Thoracic aorta (tissue), 2 donors: ENCODE results near the gene SCGN. TPM values are rescaled to one million over a fixed set of nuclear protein-coding genes. Genes with fewer than 3 reads are reported as not detected.

ENCODE experiments used
- ATAC-seq: fragments of 150-250 bp; one replicate; pipeline ENCODE4 v1.8.0; 2017; ENCODE audit warnings: low read depth; ENCODE audit not compliant: insufficient number of reproducible peaks, low FRiP score
- DNase-seq: peaks from one replicate; pipeline ENCODE4 v3.0.0-alpha.2; 2020; ENCODE audit warnings: low spot score
- H3K27ac ChIP-seq, 2 donors: fragments of 200-600 bp; sonication (generic); 1 replicate in 1 of 2; 2 replicates in 1 of 2; pipeline ENCODE4 v1.5.1; 2016; ENCODE audit warnings: mild to moderate bottlenecking in 2 of 2, moderate library complexity in 2 of 2
- H3K27me3 ChIP-seq: fragments of 200-600 bp; sonication (generic); replicated peaks from 2 replicates; pipeline ENCODE4 v1.6.0; 2016; ENCODE audit warnings: mild to moderate bottlenecking; ENCODE audit not compliant: insufficient read depth
- H3K36me3 ChIP-seq: fragments of 200-600 bp; sonication (generic); one replicate; pipeline ENCODE4 v1.5.1; 2016
- H3K4me1 ChIP-seq, 2 donors: fragments of 200-600 bp; sonication (generic); 1 replicate in 1 of 2; 2 replicates in 1 of 2; pipeline versions ENCODE4 v1.5.1 to v1.6.0; 2016; ENCODE audit warnings: low read depth in 2 of 2, mild to moderate bottlenecking in 1 of 2; ENCODE audit not compliant: control insufficient read depth in 1 of 2
- H3K4me3 ChIP-seq: fragments of 200-600 bp; sonication (generic); 2 replicates; pipeline ENCODE4 v1.5.1; 2016; ENCODE audit warnings: mild to moderate bottlenecking
- H3K9me3 ChIP-seq: fragments of 200-600 bp; sonication (generic); 2 replicates; pipeline ENCODE4 v1.5.1; 2016
- total RNA-seq, 2 donors: library from RNA; depleted of rRNA; stranded (reverse); fragments of >200 nt; gene quantifications; one replicate each; pipeline versions ENCODE4 v1.1.0 to v1.2.3, GENCODE V29; 2016
- TF ChIP-seq, protein P1 (sequence below): fragments of 200-600 bp; sonication (generic); IDR thresholded peaks from one replicate; pipeline ENCODE4 v1.5.1; 2019; ENCODE audit warnings: antibody characterized with exemption

Gene SCGN
- total RNA-seq, 2 donors from 2014 or later: 1.4 to 4.5 TPM

DNA sequence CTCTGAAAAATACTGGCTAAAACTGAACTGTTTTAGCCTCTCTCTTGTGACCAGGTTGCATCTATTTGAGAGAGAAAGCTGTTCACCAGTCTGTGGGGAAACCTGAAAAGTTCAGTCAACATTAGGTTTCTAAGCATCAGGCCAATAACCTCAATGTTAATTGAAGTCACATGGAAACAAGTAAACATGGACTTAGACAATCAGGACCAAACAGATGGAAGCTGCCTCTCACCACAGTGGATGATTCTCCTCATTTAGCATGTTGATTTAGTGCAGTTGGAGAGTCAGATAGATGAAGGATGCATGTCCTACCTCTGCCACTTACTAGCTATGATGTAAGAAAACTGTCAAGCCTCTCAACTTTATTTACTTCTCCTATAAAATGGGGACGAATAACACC lies 18.2 kb downstream of the SCGN start:
- ATAC-seq (no peak), DNase-seq (no peak)
- Histone ChIP-seq H3K36me3 (no peaks in the 10 kb centered on the region), H3K4me3 (no peak overlapping the region), H3K27ac (no peak overlapping the region), H3K9me3 (no peaks in the 10 kb centered on the region), H3K27me3 (no peaks in the 10 kb centered on the region), H3K4me1 (no peaks in the 10 kb centered on the region)
- TF ChIP-seq, protein P1, sequence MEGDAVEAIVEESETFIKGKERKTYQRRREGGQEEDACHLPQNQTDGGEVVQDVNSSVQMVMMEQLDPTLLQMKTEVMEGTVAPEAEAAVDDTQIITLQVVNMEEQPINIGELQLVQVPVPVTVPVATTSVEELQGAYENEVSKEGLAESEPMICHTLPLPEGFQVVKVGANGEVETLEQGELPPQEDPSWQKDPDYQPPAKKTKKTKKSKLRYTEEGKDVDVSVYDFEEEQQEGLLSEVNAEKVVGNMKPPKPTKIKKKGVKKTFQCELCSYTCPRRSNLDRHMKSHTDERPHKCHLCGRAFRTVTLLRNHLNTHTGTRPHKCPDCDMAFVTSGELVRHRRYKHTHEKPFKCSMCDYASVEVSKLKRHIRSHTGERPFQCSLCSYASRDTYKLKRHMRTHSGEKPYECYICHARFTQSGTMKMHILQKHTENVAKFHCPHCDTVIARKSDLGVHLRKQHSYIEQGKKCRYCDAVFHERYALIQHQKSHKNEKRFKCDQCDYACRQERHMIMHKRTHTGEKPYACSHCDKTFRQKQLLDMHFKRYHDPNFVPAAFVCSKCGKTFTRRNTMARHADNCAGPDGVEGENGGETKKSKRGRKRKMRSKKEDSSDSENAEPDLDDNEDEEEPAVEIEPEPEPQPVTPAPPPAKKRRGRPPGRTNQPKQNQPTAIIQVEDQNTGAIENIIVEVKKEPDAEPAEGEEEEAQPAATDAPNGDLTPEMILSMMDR: no peak

DNA sequence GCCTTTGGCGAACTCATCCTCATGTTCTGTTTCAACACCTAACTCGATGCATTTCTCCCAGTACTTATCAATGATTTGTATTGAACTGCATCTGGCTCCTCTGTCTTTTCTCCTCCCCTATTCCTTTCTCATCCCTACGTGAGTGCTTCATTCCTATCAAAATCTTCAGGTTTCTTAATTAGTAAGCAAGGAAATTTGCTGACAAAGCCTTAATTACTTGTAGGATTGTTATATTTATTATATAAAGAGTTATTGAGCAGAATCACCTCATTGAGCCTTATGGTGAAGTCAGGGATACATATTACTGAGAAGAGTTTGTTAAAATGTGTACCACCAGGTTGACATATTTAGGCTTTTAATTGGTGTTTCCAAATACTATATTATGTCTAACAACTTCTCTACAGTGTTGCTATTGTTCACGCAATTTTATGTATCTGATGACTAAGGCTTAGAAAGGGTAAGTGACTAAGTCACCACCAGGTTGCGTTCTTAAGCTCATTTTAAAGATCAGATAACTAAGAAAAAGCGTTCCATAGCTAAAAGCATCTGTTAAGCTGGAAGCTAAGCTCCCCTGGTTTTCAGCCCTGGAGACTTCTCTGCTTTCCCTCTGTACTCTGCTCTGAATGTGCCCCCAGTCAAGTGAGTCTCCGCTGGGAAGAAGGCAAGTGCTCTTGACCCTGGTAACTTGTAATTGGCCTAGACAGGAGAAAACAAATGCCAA lies 18.9 kb downstream of the SCGN start:
- no peak overlapping the region for H3K27ac ChIP-seq
- no peaks in the 10 kb centered on the region for H3K27me3 ChIP-seq
- no peak overlapping the region for H3K4me3 ChIP-seq
- H3K36me3 ChIP-seq: no peaks in the 10 kb centered on the region
- ATAC-seq (no peak), DNase-seq (no peak)
- no peaks in the 10 kb centered on the region for H3K4me1 ChIP-seq
- no peaks in the 10 kb centered on the region for H3K9me3 ChIP-seq
- TF ChIP-seq, protein P1: no peak

DNA sequence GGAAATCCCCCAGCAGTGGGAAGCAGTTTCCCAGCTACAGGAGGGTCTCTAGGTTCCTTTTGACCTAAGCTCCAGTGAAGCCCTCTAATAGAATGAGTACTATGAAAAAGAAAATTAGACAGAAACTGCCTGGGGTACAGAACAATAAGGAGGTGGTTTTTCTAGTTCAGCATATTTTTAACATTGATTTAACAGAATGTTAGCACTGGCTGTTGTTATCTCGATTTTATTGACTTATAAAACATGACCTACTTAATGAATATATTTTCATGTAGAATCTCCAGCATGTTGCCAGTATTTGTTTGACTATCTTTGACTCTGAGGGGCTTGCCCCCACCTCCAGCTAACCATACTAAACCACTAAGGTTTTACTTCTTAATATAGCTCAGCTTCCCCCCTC lies 19.6 kb downstream of the SCGN start:
- DNase-seq: no peak
- no peak for ATAC-seq
- TF ChIP-seq, protein P1: no peak
- no peaks in the 10 kb centered on the region for H3K9me3 ChIP-seq
- H3K27me3 ChIP-seq: no peaks in the 10 kb centered on the region
- no peaks in the 10 kb centered on the region for H3K36me3 ChIP-seq
- H3K27ac ChIP-seq: no peak overlapping the region
- no peaks in the 10 kb centered on the region for H3K4me1 ChIP-seq
- H3K4me3 ChIP-seq: no peak overlapping the region

DNA sequence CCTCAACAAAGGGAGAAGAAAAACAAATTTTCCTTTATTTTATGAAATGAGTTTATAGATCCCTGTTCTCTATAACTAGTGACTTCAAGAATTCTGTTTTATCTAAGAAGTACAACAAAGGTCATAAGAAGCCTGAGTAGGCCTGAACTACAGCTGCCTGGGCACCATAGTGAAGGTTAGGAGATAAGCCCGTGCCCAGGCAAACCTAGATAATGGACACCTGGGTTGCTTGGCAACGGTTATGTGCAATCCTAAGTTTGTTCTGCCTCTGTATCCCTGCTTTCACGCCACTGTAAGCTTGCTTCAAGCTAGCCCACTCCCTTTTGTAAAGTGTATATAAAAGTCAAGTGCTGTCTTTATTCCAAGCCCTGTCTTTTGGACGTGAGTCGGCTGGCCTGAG lies 23.2 kb downstream of the SCGN start:
- DNase-seq (no peak), ATAC-seq (no peak)
- Histone ChIP-seq H3K27me3 (no peaks in the 10 kb centered on the region), H3K36me3 (no peaks in the 10 kb centered on the region), H3K4me1 (no peaks in the 10 kb centered on the region), H3K4me3 (no peak overlapping the region), H3K27ac (no peak overlapping the region), H3K9me3 (no peaks in the 10 kb centered on the region)
- TF ChIP-seq, protein P1: no peak

DNA sequence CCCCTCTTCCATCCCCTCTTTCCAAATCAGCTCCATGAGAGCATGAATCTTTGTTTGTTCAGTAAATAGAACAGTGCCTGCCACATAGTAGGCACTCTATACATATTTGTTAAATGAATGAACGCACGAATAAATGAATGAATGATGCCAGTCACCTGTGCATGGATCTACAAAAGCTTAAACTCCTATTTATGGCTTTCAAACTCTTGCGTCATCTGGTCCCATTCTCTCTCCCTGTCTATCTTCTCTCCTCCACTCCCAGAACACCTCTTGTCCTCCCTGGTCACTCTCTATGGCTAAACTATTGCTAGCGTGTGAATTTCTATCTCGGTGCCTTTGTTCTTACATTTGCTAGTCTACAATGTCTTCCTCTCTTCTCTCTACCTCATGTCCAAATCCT lies 24.8 kb downstream of the SCGN start:
- Histone ChIP-seq H3K27me3 (no peaks in the 10 kb centered on the region), H3K36me3 (no peaks in the 10 kb centered on the region), H3K4me3 (no peak overlapping the region), H3K27ac (no peak overlapping the region), H3K4me1 (no peaks in the 10 kb centered on the region), H3K9me3 (no peaks in the 10 kb centered on the region)
- ATAC-seq (no peak), DNase-seq (no peak)
- TF ChIP-seq, protein P1: no peak
